Measurements from ENCODE around the gene TPM3. TPM values are rescaled to one million over a fixed set of nuclear protein-coding genes. Genes with fewer than 3 reads are reported as not detected.

TPM3 gene
- total and polyA plus RNA-seq, 9 of the 15 experiments (the other 6 are each of a cell fraction or from before 2014, with no cell fraction given): 202 to 604 (median 421) TPM

DNA sequence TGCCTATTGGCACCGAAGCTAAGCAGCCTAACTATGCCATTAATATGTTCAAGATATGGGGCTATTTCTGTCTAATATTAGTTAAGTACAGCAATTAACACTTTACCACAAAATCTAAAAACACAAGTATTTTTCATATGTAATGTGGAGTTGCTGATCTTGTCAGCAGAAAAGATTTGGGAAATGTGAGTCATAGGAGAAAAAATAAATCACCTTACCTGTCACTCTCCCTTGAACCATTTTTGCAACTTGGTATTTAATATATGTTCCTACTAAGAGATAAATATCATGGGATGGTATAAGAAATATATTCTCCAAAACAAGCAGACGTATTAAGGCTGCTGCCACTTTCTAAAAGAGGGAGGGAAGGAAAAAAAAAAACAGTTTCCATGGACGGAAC lies 54.0 kb downstream of the TPM3 start:
- ATAC-seq: no peak
- no peaks in the 10 kb centered on the region for H4K20me1 ChIP-seq (replicated peaks; ENCODE audit: control insufficient read depth, insufficient read depth, low read length)
- in situ Hi-C loops (cut with MboI) (no loop called here), intact Hi-C loops (cut with micrococcal nuclease) (no loop called here)
- H3K79me2 ChIP-seq (ENCODE audit: control insufficient read depth, insufficient read depth, low read length): no peaks in the 10 kb centered on the region
- FAIRE-seq: peak; percentile 65
- H3K4me3 ChIP-seq: no peak overlapping the region
- H3K4me2 ChIP-seq (ENCODE audit: insufficient read depth, low read length): no peak overlapping the region
- H3K27me3 ChIP-seq (ENCODE audit: control insufficient read depth in 2 of 2, insufficient read depth in 2 of 2, low read length in 2 of 2): no peaks in the 10 kb centered on the region
- no peaks in the 10 kb centered on the region for H3K9me3 ChIP-seq (replicated peaks; ENCODE audit: control insufficient read depth, insufficient read depth, low read depth, low read length)
- H3K4me1 ChIP-seq (replicated peaks in 1 of 2; ENCODE audit: control insufficient read depth in 2 of 2, insufficient read depth in 2 of 2, low read length in 2 of 2): peaks cover 0 to 3% of the 10 kb centered on the region in 2 experiments; a peak in 2 of 5 replicates
- ChIA-PET POLR2A (no interaction called here), CTCF (ENCODE audit: low intra/inter-chr PET ratio) (no interaction called here)
- no peak overlapping the region for H3K27ac ChIP-seq (ENCODE audit: extremely low read depth, low read depth, low read length)
- no peak overlapping the region; the same call in 1 of the 2 replicates for H2AFZ ChIP-seq (ENCODE audit: low read depth, low read length)
- 37% methylated on average over 3 of the region's 3 CpGs for WGBS (ENCODE audit: insufficient coverage, low coverage, missing lambda C conversion rate)
- no TSS peak for BruUV-seq (replicated peaks)
- H3K9me1 ChIP-seq (ENCODE audit: control insufficient read depth, insufficient read depth, low read length): no peaks in the 10 kb centered on the region
- no peak for DNase-seq (ENCODE audit: extremely low read depth in 1 of 4, low spot score in 3 of 4)
- no peaks in the 10 kb centered on the region for H3K36me3 ChIP-seq (ENCODE audit: control insufficient read depth, insufficient read depth, low read length)
- H3K9ac ChIP-seq (ENCODE audit: insufficient read depth in 1 of 2, low read depth in 2 of 2, low read length in 2 of 2): no peak overlapping the region
- TF ChIP-seq SMARCE1 (IDR thresholded peaks at IDR 0.05) (peak; percentile 92), PKNOX1 (IDR thresholded peaks at IDR 0.05) (peak; percentile 94), ZNF253 (CRISPR knock-in tag; conservative IDR thresholded peaks at IDR 0.05) (no peak), ADNP (tag; IDR thresholded peaks at IDR 0.05) (no peak), CBFA2T3 (IDR thresholded peaks at IDR 0.05) (no peak)
- TF ChIP-seq, protein P1, sequence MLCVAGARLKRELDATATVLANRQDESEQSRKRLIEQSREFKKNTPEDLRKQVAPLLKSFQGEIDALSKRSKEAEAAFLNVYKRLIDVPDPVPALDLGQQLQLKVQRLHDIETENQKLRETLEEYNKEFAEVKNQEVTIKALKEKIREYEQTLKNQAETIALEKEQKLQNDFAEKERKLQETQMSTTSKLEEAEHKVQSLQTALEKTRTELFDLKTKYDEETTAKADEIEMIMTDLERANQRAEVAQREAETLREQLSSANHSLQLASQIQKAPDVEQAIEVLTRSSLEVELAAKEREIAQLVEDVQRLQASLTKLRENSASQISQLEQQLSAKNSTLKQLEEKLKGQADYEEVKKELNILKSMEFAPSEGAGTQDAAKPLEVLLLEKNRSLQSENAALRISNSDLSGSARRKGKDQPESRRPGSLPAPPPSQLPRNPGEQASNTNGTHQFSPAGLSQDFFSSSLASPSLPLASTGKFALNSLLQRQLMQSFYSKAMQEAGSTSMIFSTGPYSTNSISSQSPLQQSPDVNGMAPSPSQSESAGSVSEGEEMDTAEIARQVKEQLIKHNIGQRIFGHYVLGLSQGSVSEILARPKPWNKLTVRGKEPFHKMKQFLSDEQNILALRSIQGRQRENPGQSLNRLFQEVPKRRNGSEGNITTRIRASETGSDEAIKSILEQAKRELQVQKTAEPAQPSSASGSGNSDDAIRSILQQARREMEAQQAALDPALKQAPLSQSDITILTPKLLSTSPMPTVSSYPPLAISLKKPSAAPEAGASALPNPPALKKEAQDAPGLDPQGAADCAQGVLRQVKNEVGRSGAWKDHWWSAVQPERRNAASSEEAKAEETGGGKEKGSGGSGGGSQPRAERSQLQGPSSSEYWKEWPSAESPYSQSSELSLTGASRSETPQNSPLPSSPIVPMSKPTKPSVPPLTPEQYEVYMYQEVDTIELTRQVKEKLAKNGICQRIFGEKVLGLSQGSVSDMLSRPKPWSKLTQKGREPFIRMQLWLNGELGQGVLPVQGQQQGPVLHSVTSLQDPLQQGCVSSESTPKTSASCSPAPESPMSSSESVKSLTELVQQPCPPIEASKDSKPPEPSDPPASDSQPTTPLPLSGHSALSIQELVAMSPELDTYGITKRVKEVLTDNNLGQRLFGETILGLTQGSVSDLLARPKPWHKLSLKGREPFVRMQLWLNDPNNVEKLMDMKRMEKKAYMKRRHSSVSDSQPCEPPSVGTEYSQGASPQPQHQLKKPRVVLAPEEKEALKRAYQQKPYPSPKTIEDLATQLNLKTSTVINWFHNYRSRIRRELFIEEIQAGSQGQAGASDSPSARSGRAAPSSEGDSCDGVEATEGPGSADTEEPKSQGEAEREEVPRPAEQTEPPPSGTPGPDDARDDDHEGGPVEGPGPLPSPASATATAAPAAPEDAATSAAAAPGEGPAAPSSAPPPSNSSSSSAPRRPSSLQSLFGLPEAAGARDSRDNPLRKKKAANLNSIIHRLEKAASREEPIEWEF (CRISPR knock-in tag; IDR thresholded peaks at IDR 0.05): no peak

All from K562 (cell line).